Right lobe of liver (tissue), 4 donors: ENCODE measurements around the gene MTIF2.
"Not testable (repeated sequence)": the region's sequence is repeated elsewhere in the genome, so short reads cannot be mapped to it uniquely, and the experiment has no call there.

Experiments used
- CTCF ChIP-seq, 4 donors: fragments of 200-600 bp in 3 of 4; fragments of 450-650 bp in 1 of 4; IDR thresholded peaks; one replicate each; pipeline versions ENCODE4 v1.5.1 to v1.8.0; 2016 to 2022; ENCODE audit warnings: antibody characterized with exemption in 4 of 4, mild to moderate bottlenecking in 2 of 4
- POLR2A ChIP-seq: fragments of 450-650 bp; IDR thresholded peaks from one replicate; pipeline ENCODE4 v1.6.1; 2017; ENCODE audit warnings: antibody characterized with exemption, mild to moderate bottlenecking
- donor health status: DM: no; HTN: no; CAD: no.
- donor health status: DM: no; HTN: no; CAD: no.
- donor health status: DM: no; HTN: yes; CAD: no.

DNA sequence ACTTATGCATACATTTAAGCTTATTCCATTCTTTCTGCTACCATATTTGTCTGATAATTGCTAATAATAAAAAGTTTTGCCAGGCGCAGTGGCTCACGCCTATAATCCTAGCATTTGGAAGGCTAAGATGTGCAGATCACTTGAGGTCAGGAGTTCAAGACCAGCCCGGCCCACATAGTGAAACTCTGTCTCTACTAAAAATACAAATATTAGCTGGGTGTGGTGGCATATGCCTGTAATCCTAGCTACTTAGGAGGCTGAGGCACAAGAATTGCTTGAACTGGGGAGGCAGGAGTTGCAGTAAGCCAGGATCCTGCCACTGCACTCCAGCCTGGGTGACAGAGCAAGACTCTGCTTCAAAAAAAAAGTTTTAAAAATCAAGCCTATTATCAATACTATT is 9.4 kb downstream of the MTIF2 start:
- not testable (repeated sequence) for TF ChIP-seq CTCF (IDR thresholded peaks at IDR 0.05); POLR2A
